Suppressor macrophage (primary cell): ENCODE results near the gene GAPDH.
A peak's percentile ranks its signal among the peaks of the same experiment; 100 is the strongest.
"Not testable (repeated sequence)": the region's sequence is repeated elsewhere in the genome, so short reads cannot be mapped to it uniquely, and the experiment has no call there.

Experiments used
- DNase-seq, 4 experiments: peaks; one replicate each; pipeline ENCODE4 v3.0.0-alpha.2; 2020 to 2022
- total RNA-seq, 17 experiments: gene quantifications; one replicate each; lab custom pipeline; 2026; ENCODE audit warnings: mixed read lengths in 6 of 17, inconsistent platforms in 3 of 17; lab: John Stamatoyannopoulos, UW

GAPDH gene
- total RNA-seq = 1,222 to 2,978 (median 1,980) reads per million in 17 experiments

DNA sequence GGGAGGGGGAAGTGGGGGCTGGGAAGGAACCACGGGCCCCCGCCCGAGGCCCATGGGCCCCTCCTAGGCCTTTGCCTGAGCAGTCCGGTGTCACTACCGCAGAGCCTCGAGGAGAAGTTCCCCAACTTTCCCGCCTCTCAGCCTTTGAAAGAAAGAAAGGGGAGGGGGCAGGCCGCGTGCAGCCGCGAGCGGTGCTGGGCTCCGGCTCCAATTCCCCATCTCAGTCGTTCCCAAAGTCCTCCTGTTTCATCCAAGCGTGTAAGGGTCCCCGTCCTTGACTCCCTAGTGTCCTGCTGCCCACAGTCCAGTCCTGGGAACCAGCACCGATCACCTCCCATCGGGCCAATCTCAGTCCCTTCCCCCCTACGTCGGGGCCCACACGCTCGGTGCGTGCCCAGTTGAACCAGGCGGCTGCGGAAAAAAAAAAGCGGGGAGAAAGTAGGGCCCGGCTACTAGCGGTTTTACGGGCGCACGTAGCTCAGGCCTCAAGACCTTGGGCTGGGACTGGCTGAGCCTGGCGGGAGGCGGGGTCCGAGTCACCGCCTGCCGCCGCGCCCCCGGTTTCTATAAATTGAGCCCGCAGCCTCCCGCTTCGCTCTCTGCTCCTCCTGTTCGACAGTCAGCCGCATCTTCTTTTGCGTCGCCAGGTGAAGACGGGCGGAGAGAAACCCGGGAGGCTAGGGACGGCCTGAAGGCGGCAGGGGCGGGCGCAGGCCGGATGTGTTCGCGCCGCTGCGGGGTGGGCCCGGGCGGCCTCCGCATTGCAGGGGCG lies at the start of gene GAPDH:
GAPDH (plus strand) TSS at position 595 of the 772 bp plus-strand sequence. CDS start 316 bp downstream, outside the sequence.
- DNase-seq = peak; percentile 97 to 98 (median 98)

DNA sequence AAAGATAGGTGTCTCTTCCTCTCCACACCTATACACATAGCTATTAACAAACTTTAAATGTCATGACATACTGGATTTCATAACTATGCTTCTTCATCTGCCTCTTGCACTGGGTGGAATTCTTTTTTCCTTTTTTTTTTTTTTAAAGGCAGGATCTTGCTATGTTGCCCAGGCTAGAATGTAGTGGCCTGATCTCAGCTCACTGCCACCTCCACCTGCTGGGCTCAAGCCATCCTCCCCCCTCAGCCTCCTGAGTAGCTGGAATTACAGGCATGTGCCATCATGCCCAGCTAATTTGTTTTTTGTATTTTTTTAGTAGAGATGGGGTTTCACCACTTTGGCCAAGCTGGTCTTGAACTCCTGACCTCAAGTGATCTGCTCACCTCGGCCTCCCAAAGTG lies 46.1 kb upstream of the GAPDH start:
- DNase-seq = no peak

DNA sequence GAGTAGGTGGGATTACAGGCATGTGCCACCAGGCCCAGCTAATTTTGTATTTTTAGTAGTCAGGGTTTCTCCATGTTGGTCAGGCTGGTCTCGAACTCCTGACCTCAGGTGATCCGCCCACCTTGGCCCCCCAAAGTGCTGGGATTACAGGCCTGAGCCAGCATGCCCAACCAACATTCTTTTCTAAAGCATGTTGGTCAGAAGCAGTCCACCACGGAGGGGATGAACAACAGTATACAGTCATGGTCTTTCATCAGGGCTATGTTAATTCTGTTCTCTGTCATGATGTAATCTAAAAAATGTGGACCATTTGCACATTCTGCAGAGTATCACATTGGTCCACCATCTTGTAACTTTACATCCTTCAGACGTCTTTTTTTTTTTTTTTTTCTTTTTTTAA lies 44.9 kb upstream of the GAPDH start:
- no peak for DNase-seq

DNA sequence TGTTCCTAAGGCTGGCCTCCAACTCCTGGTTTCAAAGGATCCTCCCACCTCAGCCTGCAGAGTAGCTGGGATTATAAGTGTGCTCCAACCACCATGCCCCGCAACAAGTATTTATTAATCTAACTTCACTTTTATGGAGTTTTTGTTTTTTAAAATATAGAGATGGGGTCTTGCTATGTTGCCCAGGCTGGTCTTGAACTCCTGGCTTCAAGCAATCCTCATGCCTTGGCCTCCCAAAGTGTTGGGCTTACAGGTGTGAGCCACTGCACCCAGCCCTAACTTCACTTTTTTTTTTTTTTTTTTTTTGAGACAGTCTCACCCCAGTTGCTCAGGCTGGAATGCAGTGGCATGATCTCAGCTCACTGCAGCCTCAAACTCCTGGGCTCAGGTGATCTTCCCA lies 43.6 kb upstream of the GAPDH start:
- DNase-seq = not testable (repeated sequence)

DNA sequence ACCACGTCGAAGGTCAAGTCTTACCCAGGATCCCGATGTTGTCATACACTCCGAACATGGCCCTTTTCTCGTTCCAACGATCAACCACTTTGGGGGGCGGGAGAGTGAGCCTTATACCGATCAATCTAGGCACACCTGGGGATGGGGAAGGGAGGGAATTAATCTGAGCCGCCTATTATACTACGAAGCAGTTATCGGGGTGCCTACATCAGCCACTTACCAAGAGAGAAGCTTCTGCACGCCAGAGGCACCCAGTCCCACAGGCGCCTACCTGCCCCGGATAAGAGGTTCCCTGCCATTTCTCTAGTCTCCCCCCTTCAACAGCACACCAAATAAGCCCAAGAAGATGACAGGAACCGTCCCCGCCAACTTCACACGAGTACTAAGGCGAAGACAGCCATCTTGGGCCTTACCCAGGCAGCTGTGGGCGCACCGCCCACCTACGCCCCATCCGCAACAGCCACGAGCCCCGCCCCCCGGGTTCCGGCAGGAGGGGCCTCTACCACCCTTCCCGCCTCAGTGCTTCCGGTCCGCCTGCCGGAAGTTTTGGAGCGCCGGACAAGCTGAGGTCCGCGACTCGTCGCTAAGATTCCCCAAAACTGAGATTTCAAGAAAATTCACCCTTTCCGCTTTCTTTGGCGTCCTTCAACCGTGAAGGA lies 41.4 kb upstream of the GAPDH start, which contains the start of gene MRPL51:
MRPL51 (minus strand) TSS at position 425 of the 659 bp plus-strand sequence; CDS start at position 299, 126 bp downstream.
- peak; percentile 97 to 99 (median 98) for DNase-seq

DNA sequence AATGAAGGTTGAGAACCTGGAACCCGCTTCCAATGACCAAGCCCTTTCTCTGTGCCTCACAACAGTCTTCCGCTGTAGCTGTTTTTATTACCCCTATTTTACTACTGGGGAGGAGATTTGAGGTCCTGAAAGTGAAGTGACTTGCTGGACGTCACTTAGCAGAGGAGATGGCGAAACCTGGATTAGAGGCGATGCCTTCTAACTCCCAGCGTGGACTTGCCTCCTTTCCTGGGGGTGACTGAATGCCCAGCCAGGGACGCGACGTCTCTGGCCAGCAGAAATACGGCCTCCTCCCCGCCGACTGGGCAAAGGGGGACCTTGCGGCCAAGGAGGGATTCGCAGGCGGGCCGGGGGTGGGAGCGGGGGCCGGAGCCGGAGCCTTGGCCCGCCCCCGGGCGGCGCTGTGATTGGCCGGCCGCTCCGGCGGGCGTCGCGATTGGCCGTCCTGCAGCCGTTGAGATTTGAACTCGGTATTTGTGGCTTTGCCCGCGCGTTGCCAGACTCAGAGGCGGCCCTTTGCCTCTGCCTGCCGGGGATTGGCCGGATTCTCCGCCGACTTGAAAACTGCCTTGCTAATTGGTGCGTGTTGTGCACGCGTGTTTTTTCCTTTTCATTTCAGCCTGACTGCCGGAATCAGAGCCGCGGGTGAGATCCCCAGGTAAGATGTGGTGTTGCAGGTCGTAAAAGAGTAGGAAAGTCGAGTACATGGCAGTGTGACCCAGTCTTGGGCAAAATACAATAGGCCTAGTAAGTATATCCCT lies 40.6 kb upstream of the GAPDH start, which contains the start of gene NCAPD2:
NCAPD2 (plus strand) TSS at position 606 of the 761 bp plus-strand sequence. CDS start 997 bp downstream, outside the sequence.
- DNase-seq = peak; percentile 97 to 98 (median 98)

DNA sequence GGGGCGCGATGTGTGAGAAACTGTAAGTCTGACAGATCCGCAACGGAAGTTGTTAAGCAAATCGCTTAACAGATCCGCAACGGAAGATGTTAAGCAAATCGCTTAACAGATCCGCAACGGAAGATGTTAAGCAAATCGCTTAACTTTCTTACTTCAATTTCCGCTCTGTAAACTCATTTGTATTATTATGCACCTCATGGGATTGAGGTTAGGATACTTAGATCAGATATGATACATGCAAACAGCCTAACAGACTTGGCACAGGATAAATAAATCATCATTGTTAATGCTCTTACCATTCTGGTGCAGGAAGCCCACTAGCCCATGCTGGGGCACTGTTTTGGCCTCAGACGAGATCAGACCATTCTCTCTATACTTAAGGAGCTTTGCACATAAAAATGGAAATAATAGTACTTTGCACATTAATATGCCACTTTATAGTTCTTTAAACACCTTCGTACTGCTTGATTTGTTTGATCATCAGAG lies 40.0 kb upstream of the GAPDH start:
- peak in 1 of 4 experiments; percentile 6 for DNase-seq

DNA sequence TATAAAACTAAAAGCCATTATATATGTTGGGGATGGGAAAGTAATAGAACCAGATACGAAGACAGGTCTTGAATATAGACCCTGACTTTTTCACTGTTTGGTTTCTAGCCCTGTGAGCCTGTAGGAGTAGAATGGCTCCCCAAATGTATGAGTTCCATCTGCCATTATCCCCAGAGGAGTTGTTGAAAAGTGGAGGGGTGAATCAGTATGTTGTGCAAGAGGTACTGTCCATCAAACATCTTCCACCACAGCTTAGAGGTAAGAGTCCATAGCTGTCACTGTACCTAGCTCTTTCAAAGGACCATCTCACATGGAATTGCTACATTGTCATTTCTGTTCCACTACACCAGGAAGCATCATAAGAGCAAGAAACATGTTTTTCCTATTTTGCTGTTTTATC lies 39.3 kb upstream of the GAPDH start:
- no peak for DNase-seq

DNA sequence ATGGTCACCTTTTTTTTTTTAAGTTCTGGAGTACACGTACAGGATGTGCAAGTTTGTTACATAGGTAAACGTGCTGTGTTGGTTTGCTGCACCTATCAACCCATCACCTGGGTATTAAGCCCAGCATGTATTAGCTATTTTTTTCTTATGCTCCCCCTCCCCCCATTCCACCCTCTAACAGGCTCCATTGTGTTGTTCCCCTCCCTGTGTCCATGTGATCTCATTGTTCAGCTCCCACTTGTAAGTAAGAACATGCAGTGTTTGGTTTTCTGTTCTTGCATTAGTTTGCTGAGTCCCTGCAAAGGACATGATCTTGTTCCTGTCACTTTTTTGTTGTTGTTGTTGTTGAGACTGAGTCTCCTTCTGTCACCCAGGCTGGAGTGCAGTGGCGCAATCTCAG lies 37.0 kb upstream of the GAPDH start:
- DNase-seq = not testable (repeated sequence)

DNA sequence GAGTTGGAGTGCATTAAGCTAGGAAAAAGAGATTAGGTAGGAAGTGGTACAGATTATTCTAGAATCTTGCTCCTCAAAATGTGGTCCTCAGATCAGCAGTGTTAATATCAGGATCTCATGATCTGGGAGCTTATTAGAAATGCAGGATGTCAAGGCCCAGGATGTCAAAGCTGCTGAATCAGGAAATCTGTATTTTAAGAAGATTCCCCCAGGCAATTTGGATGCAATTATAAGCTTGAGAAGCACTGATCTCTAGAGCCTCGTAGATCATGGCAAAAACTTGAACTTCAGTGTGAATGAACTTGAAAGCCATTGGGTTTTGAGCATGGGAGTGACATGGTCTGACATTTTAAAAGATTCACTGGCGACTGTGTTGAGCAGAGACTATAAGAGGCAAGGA lies 33.9 kb upstream of the GAPDH start:
- no peak for DNase-seq

DNA sequence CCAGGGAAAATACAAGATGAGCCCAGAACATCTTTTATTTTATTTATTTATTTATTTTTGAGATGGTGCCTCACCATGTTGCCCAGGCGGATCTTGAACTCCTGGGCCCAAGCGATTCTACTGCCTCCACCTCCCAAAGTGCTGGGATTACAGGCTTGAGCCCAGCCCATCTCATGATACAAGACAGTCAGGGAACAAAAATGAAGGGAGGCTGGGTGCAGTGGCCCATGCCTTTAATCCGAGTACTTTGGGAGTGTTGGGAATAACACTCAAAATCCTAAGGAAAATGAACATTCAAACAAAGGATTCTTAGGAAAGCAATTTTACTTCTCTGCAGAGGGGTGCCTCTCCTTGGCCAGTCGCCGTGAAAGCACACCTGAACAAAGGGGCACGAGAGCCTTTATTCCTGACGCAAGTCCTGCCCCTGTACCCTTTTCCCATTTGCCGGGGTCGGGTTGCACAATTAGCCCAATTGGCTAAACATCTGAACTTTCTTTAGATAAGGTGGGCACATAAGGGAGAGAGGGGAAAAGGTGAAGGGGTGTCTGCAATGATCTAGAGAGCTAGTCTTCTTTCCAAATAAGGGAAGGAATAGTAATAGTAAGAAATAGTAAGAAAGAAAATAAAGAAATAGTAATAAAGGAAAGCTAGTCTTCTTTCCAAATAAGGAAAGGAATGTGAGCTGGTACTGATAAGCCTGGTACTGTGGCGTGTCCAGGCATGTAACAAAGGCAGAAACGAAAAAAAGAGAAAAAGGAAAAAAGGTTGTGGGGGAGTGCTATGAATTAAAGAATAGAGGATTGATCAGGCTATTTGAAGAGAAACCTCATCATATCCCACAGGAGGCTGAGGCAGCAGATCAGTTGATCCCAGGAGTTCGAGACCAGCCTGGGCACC lies 27.0 kb upstream of the GAPDH start:
- DNase-seq = no peak

DNA sequence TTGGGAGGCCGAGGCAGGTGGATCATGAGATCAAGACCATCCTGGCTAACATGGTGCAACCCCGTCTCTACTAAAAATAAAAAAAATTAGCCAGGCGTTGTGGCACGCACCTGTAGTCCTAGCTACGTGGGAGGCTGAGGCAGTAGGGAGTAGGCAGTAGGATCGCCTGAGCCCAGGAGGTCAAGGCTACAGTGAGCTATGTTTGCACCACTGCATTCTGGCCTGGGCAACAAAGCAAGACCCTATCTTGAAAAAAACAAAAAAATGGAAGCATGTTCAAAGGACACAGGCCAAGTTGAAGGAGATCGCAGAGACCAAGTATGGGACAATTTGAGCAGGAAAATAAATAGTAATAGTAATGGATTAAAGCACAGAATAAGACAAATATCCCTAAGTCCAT lies 26.2 kb upstream of the GAPDH start:
- DNase-seq = no peak

DNA sequence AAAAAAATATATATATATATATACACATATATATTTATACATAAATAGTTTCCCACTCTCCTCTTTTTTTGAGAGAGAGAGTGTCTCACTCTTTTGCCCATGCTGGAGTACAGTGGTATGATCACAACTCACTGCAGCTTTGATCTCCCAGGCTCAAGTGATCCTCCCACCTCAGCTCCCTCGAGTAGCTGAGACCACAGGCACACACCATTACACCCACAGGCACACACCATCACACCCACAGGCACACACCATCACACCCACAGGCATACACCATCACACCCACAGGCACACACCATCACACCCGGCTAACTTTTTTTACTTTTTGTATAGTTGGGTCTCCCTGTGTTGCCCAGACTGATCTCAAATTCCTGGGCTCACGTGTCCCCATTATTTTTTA lies 14.1 kb upstream of the GAPDH start:
- no peak for DNase-seq

DNA sequence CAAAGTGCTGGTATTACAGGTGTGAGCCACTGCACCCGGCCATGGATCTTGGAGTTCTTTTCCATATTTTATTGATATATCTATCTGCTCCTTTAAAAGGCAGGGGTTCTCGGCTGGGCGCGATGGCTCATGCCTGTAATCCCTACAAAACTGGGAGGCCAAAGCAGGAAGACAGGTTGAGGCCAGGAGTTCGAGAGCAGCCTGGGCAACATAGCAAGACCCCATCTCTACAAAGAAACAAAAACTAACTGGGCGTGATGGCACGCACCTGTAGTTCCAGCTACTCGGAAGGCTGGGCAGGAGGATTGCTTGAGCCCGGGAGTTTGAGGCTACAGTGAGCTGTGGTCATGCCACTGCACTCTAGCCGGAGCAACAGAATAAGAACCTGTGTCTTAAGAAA lies 12.1 kb upstream of the GAPDH start:
- DNase-seq = no peak

DNA sequence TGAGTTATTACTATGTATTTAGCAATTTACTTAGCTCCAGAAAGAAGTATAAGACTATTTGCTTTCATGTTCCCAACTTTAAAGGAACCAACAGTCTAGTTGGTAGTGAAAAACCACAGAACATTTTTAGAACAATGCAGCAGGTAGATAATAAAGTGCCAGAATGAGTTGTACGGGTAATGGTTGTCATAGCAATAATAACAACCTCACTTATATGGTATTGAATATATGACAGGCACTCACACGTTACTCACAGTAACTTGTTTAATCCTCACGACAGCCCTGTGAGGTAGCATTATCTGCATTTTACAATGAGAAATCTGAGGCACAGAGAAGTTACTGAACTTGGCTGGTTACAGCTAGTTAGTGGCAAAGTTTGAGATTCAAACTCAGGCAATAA lies 10.6 kb upstream of the GAPDH start:
- no peak for DNase-seq

DNA sequence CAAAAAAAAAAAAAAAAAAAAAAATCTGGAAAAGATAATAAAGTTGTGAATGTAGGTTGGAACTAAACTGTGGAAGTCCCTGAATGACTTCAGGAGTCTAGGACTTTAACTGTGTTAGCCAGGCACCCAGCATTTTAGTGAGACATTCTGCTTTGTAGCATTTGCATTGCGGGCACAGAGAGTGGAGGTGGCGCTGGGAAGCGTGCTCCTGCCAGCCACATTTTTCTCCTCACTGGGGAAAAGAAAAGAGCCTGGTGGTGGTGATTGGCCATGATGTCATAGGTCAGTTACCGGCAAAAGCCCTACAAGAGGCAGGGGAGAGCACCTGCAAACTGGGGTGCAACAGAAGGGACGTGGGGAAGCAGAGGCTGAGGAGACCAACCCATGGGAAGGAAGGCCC lies 9.7 kb upstream of the GAPDH start:
- DNase-seq = no peak

DNA sequence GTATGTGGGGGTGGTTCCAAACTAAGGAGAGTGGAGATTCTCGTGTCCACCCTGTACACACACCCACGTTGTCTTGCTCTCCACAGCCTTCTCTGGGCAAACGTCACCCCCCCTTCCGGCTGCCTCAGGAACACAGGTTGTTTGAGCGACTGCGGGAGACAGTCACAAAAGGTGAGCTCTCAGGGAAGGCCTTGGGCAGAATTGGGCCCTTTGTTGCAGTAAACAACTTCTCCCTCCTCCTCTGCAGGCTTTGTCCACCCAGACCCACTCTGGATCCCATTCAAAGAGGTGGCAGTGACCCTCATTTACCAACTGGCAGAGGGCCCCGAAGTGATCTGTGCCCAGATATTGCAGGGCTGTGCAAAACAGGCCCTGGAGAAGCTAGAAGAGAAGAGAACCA lies 8.1 kb upstream of the GAPDH start:
- DNase-seq = no peak

DNA sequence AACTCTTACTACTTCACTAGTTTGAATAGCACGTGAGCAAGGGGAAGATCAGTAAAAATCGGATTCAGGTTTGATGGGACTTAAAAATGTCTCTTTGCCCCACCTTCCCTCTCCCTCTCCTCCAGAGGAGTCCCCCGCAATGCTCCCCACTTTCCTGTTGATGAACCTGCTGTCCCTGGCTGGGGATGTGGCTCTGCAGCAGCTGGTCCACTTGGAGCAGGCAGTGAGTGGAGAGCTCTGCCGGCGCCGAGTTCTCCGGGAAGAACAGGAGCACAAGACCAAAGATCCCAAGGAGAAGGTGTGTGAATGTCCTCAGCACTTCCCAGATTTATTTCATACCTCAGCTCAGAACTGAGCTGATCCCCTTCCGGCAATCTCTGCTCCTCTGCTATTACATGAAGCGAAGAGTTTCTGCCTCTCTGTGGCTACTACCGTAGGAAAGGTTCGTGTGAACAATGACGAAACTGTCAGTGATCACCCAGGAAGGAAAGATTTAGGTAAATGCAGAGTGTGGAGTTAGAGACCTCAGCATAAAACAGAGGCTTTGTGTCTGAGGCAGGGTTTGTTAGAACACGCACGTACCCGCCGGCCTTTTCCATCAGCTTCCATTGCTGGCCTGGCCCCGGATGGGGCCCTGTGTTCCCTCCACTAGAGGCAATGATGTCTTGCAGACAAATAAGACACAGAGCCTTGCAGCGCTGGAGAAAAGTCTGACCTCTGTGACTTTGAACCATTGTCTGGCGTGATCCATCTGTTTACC lies 7.4 kb upstream of the GAPDH start:
- DNase-seq = no peak

DNA sequence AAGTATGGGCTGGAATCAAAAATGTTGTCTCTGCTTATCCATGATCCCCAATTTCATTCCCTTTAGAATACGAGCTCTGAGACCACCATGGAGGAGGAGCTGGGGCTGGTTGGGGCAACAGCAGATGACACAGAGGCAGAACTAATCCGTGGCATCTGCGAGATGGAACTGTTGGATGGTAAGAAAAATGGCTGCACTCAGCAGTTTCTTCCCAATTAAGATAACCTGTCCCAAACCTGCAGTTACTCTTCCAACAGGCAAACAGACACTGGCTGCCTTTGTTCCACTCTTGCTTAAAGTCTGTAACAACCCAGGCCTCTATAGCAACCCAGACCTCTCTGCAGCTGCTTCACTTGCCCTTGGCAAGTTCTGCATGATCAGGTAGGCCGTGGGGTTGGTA lies 6.6 kb upstream of the GAPDH start:
- DNase-seq = no peak

DNA sequence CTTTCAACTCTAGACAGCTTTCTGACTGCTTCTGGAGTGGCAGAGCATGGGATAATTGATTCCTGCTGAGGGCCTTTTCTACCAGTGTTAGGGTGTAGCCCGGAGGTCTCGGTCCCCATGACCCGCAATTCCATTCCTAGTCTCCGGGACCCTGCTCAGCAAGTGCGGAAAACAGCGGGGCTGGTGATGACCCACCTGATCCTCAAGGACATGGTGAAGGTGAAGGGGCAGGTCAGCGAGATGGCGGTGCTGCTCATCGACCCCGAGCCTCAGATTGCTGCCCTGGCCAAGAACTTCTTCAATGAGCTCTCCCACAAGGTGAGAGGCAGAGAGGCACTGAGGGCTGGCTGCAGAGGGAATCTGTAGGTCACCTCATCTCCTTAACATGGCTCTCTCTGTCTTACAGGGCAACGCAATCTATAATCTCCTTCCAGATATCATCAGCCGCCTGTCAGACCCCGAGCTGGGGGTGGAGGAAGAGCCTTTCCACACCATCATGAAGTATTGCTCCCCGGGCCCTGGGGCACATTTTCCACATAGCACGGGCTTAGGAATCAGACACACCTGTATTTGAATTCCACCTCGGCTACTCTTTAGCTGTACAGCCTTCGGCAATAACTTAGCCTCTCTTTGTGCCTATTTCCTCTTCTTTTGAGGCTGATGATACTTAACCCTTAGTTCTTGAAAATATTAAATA lies 5.6 kb upstream of the GAPDH start:
- DNase-seq = no peak
